ENCODE measurements around the gene AGBL1. TPM values are rescaled to one million over a fixed set of nuclear protein-coding genes. Genes with fewer than 3 reads are reported as not detected.

The AGBL1 gene
- polyA plus RNA-seq, 2 of the 4 experiments (the other 2 are of a cell fraction) = not detected

GRCh38 chr15:86316726-86317383 is 237.2 kb downstream of the AGBL1 start:
- ChIA-PET POLR2A (no interaction called here), CTCF (interaction anchor here (1.2 to 1.5 kb wide), 2 partner anchors 10 to 16 kb away, joined by 3 to 4 read pairs; no protein-coding TSS in a partner anchor)
- no peak overlapping the region for H3K4me2 ChIP-seq
- FAIRE-seq (no peak), ATAC-seq (no peak), DNase-seq (ENCODE audit: low read depth in 1 of 2, low spot score in 1 of 2) (no peak)
- 7% methylated on average over 6 of the region's 6 CpGs for WGBS (ENCODE audit: missing lambda C conversion rate)
- H3K4me1 ChIP-seq = no peaks in the 10 kb centered on the region
- H3K4me3 ChIP-seq = no peak overlapping the region
- TF ChIP-seq BCL3 (IDR thresholded peaks at IDR 0.05) (no peak), MAFK (IDR thresholded peaks at IDR 0.05; ENCODE audit: partially characterized antibody) (no peak), ESRRA (IDR thresholded peaks at IDR 0.05; ENCODE audit: borderline replicate concordance, low read length) (no peak), ZSCAN20 (CRISPR knock-in tag; IDR thresholded peaks at IDR 0.05) (no peak), TP53 (CRISPR knock-in tag; IDR thresholded peaks at IDR 0.05) (no peak), RNF2 (IDR thresholded peaks at IDR 0.05; ENCODE audit: borderline replicate concordance, low read depth) (no peak), ELK1 (IDR thresholded peaks at IDR 0.05; ENCODE audit: low read depth, low read length) (no peak), EHMT2 (IDR thresholded peaks at IDR 0.05; ENCODE audit: low read depth) (no peak), EHF (CRISPR knock-in tag; IDR thresholded peaks at IDR 0.05) (no peak), HEYL (CRISPR knock-in tag; IDR thresholded peaks at IDR 0.05) (no peak), SREBF2 (IDR thresholded peaks at IDR 0.05) (no peak), CTCF (IDR thresholded peaks at IDR 0.05) (no peak), USF2 (IDR thresholded peaks at IDR 0.05) (no peak)
- no peak overlapping the region for H3K27ac ChIP-seq
- H3K9me3 ChIP-seq = no peaks in the 10 kb centered on the region; the same call in 2 of the 3 replicates

GRCh38 chr15:86317384-86317740 is 237.7 kb downstream of the AGBL1 start:
- TF ChIP-seq ZSCAN20 (CRISPR knock-in tag; IDR thresholded peaks at IDR 0.05) = no peak
- no peak for DNase-seq (ENCODE audit: low read depth in 1 of 2, low spot score in 1 of 2)
- ChIA-PET CTCF (no interaction called here), POLR2A (no interaction called here)
- no peak for FAIRE-seq
- 6% methylated on average over 4 of the region's 4 CpGs for WGBS (ENCODE audit: missing lambda C conversion rate)
- Histone ChIP-seq H3K4me3 (no peak overlapping the region), H3K9me3 (no peaks in the 10 kb centered on the region; the same call in 2 of the 3 replicates), H3K27ac (no peak overlapping the region), H3K4me1 (no peaks in the 10 kb centered on the region), H3K4me2 (no peak overlapping the region)
- ATAC-seq = no peak

- no peak overlapping the region for H3K4me2 ChIP-seq
- H3K27ac ChIP-seq = no peak overlapping the region
- 0% methylated on average over 1 of the region's 1 CpG for WGBS (ENCODE audit: missing lambda C conversion rate)
- no peak overlapping the region for H3K4me3 ChIP-seq
- TF ChIP-seq TP53 (CRISPR knock-in tag; IDR thresholded peaks at IDR 0.05) = no peak
- TF ChIP-seq RARB (CRISPR knock-in tag; IDR thresholded peaks at IDR 0.05) = no peak
- no peak for TF ChIP-seq BHLHE40 (IDR thresholded peaks at IDR 0.05; ENCODE audit: low read depth, low read length)
- no peak for TF ChIP-seq HDAC2 (IDR thresholded peaks at IDR 0.05)
- TF ChIP-seq CBX2 (IDR thresholded peaks at IDR 0.05; ENCODE audit: borderline replicate concordance, low read depth) = no peak
- TF ChIP-seq NPAS2 (CRISPR knock-in tag; IDR thresholded peaks at IDR 0.05; ENCODE audit: borderline replicate concordance) = no peak
- TF ChIP-seq RAD21 (conservative IDR thresholded peaks at IDR 0.05 in 1 of 2, IDR thresholded peaks at IDR 0.05 in 1 of 2) = no peak
- no peak for TF ChIP-seq SMC3 (IDR thresholded peaks at IDR 0.05)
- no peak for TF ChIP-seq EHMT2 (IDR thresholded peaks at IDR 0.05; ENCODE audit: low read depth)
- CTCF ChIA-PET = no interaction called here
- H3K9me3 ChIP-seq = peaks cover 2% of the 10 kb centered on the region; the same call in 1 of the 3 replicates
- POLR2A ChIA-PET = no interaction called here
- FAIRE-seq (no peak), DNase-seq (ENCODE audit: low read depth in 1 of 2, low spot score in 1 of 2) (no peak), ATAC-seq (no peak)
- H3K4me1 ChIP-seq = no peaks in the 10 kb centered on the region
These were observed 243.0 kb downstream of the AGBL1 start for GRCh38 chr15:86322629-86323028.

Data from A549 (cell line).